GM18507 (cell line): ENCODE measurements around the gene CYB561D2.

Experiments
- DNase-seq: peaks from one replicate; pipeline ENCODE4 v3.0.0; 2011; ENCODE audit warnings: low read depth; ENCODE audit not compliant: insufficient read length; ENCODE audit errors: extremely low spot score
- FAIRE-seq: peaks from 2 replicates; lab custom pipeline; 2011; peaks lifted over from hg19 to GRCh38; lab: Jason Lieb, UNC

Gene CYB561D2

DNA sequence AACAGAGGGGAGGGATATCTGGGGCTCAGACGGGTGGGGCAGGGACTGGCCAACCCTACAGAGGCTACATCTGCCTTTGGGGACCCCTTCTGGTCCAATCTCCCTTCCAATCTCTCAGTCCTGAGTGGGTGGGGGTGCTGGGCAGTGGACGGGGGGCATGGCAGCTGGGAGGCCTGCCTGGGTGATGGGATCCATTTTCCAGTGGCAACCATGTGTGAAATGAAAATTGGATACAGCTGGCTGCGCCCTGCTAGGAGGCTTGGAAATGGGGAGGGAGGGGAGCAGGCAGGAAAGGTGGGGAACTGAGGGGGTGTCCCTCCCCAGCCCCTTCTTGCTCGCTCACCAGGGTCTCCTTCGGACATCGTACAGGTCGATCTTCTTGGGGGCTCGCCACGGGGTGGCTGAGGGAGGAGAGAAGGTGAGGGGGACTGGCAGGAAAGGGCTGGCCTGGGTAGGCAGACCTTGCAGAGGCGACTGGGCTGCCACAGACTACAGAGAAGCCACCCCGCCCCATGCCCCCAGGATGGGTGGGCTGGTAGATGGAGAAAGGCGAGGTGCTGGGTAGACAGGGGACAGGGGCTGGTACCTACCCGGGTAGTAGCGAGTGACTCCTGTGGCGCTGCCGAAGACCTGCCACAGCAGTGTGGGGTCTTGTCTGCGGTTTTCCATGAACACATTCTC is 29.9 kb downstream of the CYB561D2 start:
- no peak for FAIRE-seq
- no peak for DNase-seq

DNA sequence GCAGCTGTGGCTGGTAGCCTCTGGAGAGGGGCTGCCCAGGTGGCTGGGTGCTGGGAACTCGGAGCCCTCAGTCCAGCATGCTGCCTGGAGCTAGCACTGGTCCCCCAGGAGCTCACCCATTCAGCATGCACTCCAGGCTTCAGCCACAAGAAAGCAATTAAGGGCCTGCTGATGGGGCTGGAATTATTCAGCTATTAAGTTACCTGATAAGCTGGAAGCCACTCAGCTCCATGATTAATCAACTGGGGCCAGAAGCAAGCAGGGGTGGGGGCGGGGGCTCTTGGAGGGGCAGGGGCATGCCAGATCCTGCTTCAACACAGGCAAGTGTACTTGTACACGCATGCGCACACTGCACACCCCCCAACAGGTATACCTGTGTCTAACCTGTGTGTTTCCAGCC is 30.7 kb downstream of the CYB561D2 start:
- FAIRE-seq, result no peak
- no peak for DNase-seq

DNA sequence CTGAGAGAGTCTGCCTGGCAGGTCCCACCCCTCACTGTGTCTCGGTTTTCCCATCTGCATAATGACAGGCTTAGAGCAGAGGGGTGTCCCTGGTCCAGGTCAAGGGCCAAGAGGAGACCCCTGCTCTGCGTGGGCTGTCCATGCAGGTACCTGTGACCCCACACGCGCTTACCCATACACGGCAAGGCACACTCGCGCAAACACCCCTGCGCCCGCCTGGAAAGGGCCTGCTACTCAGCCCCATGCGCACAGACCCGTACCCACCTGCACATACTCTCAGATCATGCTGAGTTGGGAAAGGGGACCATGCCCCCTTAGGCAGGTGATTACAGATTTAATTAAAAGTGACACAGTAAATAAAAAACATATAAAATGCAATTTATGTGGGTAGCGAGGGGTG is 32.1 kb downstream of the CYB561D2 start:
- DNase-seq, result no peak
- no peak for FAIRE-seq

DNA sequence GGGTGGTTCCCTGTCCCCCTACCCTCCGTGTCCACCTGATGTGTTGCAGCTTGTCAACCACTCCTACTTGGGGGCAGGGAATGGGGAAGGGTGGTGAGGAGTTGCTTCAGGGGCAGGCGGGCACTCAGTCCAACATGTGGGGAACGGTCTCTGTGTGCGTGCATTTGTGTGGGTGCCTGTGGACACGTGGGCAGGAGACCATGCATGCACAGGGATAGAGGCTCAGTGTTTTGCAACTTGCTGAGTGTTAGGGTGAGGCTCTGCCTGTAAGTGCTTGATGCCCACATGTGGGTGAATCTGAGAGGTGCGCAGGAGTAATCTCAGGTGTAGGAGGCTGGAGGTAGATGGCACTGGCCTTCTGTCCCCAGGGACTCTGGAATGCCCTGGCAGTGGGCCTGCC is 33.1 kb downstream of the CYB561D2 start:
- DNase-seq (no peak), FAIRE-seq (no peak)

DNA sequence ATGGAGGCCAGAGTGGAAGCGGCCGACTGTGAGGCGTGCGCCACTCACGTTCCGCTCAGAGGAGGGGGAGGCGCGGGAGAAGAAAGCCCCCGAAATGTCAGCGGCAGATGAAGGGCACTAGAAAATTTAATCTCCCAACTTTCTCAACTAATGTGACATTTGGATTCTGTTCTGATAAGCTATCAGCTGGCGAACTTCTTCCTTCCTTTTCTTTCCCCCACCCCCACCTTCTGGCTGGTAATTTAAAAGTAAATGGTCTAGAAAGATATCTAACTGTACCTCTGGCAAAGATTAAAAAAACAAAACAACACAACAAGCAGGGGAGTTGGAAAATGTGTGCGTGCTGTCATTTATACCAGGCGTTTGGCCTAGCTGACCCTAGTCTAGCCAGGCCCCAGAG is 35.1 kb downstream of the CYB561D2 start:
- DNase-seq, result no peak
- no peak for FAIRE-seq

DNA sequence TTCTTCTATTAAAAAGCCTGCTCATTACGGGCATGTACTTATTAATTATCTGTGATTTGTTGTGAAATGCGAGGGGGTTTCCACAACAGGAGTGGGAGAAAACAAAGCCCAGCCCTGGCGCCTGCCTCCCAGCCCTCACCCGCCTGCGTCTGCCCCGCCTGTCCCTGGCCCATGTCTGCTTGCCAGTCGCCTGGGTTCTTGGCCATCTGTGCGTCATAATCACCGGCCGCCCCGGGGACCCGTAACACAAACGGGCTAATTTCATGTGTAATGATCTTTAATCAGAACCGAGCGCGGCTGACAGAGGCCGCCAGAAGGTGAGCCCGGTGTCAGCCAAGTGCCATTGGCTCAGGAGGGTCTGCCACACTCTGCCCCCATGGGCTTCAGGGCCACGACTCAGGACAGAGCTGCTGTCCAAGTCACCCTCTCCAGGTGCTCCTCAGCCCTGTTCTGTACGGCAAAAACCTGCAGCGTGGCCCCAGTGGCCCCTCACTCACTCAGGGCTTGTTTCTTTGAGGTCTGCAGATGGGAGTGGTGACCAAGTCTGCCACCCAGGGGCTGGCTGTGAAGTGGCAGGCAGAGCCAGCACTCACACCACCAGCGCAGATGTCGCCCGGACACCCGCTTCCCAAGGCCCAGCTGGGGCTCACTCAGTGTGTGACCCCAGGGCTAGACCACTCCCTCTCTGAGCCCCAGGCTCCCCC is 37.5 kb downstream of the CYB561D2 start:
- DNase-seq (no peak), FAIRE-seq (no peak)

DNA sequence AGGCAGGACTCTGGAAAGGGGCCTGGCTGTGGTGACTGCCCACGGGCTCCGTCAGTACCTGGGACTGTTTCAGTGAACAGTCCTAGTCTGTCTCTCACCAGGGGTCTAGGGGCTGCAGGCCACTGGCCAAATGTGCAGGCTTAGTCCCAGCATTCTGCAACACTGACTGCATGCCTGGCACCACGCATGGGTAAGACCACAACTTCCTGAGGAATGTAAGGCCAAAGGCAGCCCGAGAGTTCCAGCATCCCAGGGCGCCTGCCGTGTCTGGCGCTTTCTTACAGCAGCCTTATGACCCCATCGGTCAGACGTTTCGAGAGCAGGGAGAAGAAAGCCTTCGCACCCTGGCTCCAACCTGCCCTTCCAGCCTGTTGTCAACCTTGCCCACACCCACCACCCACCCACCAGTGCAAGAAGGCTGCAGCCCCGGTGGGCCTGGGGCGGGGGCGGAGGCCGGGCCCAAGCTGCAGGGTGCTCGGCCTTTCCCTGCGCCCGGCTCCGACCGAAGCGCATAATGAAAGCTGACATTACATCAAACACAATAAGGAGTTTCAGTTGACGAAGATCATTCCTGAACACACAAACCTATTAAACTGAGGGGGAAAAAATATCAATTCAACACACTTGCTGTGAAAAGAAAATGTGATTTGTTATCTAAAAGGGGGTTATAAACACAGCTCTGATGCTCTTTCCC is 38.2 kb downstream of the CYB561D2 start:
- DNase-seq (no peak), FAIRE-seq (no peak)

DNA sequence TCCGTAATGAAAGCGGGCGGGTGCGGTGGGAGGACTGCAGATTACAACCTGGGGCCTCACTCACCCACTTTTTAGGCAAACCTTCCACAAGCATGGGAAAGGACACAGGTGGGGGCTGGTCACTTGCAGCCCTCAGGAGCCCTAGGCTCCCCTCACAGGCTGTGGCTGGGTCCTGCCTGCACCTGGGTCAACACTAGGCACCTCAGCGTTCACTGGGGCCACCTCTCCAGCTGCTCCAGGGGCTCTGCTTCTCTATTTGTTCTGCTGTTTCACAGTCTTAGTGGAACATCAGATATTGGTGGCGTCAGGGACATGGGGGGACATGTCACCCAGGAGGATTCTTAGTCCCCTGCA is 38.7 kb downstream of the CYB561D2 start:
- FAIRE-seq (no peak), DNase-seq (no peak)

DNA sequence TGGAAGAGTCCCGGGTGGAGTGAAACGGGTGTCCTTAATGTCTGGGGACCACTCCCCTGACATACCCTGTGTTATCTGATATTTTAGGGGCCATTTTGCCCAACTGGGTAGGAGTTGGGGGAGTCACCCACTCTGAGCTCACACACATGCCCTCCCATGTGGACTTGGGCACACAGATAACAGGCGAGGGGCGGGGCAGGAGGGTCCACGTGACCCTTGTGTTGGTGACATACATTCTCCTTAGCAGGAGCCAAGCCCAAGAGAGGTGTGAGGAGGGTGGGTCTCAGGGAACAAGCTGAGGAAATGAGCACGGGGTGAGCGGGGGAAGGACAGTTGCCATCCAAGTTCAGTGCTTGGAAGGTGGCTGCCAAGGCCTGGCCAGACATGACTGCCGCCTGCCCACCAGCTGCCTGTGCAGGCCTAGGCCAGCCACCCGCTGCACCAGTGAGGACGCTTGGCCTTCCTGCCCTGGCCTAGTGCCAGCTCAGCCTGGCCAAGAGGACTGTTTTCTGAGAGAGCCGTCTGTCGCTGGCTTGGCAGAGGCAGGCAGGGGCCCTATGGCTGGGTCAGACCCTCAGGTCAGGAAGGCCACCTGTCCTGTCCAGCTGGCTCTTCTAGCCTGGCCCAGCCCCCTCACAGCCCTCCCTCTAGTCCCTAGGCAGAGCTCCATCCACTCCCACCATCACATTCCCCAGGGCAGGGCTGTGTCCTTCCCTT is 40.0 kb downstream of the CYB561D2 start:
- DNase-seq, result no peak
- FAIRE-seq, result no peak

DNA sequence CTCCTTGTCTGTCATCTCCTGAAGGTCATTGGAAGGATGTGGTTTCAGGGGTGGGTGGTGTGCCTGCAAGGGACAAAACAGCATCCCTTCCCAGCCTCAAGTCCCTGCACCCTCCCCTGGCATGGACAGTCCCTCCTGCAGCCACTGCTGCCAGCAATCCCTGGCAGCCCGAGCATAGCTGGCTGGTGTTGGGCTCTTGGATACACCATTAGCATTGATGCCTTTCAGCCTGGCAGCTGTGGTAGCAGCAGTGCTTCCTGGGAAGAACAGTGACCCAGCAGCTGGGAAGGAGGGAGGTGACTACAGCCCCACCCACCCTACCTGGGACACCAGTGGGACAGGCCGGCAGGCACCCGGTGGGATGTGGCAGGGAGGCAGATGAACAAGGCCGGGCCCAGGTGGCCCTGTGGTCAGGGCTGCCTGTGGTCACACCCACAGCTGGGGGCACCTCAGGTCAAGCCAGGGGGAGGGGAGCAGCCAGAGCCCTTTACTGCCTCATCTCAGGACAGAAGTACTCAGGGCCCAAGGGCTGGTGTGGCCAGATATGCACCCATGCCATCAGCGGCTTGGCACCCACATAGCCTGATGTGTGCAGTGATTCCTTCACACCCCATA is 41.5 kb downstream of the CYB561D2 start:
- no peak for DNase-seq
- no peak for FAIRE-seq

DNA sequence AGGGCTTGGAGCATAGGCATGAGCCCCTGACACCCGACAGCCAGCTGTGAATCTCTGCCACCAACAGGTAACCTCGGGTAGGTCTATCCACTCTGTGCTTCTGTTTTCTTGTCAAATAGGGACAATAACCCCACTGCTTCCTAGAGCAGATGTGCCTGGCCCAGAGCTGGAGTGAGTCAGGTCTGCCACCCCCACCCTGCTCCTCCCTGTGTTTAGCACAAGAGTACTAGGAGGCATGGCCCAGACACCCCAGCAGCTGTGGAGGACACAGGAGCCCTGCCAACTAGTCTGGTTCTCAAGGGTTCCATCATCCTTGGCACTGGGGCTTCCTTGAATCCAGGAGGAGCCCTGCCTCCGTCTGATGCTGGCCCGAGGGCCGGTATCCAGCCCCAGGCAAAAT is 42.4 kb downstream of the CYB561D2 start:
- no peak for DNase-seq
- no peak for FAIRE-seq

DNA sequence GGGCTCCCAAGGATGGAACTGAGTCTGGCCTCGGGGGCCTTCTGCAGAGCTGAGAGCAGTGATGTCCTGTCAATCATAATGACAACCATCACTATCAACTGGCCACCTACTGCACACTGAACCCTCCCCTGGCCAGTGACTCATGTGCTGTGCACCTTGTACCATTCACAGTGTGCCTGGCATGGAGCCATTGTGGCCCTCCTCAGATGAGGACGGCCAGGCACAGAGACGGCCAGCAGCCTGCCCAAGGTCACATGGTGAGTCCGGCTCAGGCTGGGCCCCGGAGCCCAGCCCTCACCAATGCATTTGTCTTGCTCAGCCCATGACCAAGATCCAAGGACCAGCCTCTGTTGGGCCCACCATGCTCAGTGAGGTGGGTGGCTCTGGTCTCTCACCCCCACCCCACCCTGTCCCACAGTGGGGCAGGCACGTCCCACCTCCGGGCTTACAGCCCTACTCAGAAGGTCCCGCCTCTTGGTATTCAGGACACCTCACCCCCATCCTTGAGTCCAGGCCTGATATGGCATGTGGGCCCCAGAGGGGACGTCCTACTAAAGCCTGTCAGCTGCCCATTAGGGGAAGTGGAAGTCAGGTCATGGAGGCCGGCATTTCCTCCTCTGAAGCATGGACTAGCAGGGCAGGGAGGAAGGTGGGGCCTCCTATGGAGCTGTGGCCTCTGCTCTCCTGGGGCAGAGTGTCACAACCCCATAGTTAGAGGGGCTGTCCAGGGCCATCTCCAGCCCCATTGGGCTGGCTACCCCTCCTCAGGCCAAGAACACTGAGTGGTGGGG is 44.6 kb downstream of the CYB561D2 start:
- no peak for DNase-seq
- FAIRE-seq, result no peak

DNA sequence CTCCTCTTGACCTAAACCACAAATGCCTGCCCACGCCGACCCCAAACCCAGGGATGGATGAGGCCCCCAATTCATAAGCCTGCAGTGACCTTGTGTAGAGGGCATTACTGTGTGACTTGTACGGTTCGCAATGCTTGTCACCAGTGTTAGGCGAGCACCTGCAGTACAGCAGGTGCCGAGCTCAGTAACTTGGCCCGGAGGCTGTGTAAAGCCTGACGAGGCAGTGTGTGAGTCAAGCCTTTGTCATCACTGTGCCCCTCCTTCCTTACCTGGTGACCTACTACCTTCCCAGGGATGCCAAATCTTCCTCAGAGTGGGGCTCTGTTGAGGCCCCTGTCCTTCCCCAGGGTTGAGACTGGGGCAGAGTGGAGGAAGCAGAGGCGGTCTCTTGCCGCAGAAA is 45.8 kb downstream of the CYB561D2 start:
- DNase-seq (no peak), FAIRE-seq (no peak)

DNA sequence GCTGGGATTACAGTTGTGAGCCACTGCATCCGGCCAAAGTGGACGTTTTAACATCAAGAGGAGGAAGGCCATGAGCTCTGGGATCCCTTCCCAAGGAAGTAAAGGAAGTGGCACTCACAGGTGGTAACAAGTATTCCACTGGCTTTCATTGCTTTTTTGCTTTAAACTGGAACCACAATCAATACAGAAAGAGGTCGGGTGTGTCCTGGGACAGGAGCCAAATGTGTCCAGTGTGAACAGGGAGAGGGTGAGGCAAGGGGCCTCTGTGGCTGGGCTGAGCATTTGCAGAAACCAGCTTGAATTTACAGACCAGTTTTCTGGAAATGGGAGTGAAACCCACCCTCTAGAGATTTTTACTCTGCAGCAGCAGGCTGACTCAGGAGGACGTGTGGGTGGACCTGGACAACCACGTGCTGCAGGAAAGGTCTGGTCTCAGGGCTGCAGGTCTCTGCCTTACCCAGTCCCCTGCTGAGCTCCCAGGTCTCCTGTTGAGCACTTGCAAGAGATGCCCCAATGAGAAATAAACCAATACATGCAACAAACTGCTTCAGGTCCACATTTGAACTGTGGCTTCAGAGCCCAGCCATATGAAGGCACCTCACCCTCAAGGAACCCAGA is 51.4 kb downstream of the CYB561D2 start:
- no peak for FAIRE-seq
- no peak for DNase-seq
